ENCODE results near the gene NBEA. TPM values are rescaled to one million over a fixed set of nuclear protein-coding genes. Genes with fewer than 3 reads are reported as not detected.

NBEA gene
- total RNA-seq, 2 donors from 2014 or later = 0.62 to 1.2 TPM

- ATAC-seq (replicated peaks in 1 of 2) = no peak
- H3K9me3 Mint-ChIP-seq = no peaks in the 10 kb centered on the region
- no peak overlapping the region for H3K27ac Mint-ChIP-seq
- no peak for DNase-seq
- H3K4me3 Mint-ChIP-seq = no peak overlapping the region
- H3K4me1 Mint-ChIP-seq (ENCODE audit: low read depth) = no peaks in the 10 kb centered on the region
- H3K36me3 Mint-ChIP-seq (ENCODE audit: insufficient read depth in 2 of 2) = no peaks in the 10 kb centered on the region
- H3K27me3 Mint-ChIP-seq (ENCODE audit: low read depth) = no peaks in the 10 kb centered on the region
These were observed 543.4 kb downstream of the NBEA start for GRCh38 chr13:35485424-35485823.

GRCh38 chr13:35489050-35489449 lies 547.0 kb downstream of the NBEA start:
- Mint-ChIP-seq H3K27me3 (ENCODE audit: low read depth) (no peaks in the 10 kb centered on the region), H3K4me3 (no peak overlapping the region), H3K27ac (no peak overlapping the region), H3K4me1 (ENCODE audit: low read depth) (no peaks in the 10 kb centered on the region), H3K36me3 (ENCODE audit: insufficient read depth in 2 of 2) (no peaks in the 10 kb centered on the region), H3K9me3 (peaks cover 4 to 6% of the 10 kb centered on the region in 2 donors)
- DNase-seq (no peak), ATAC-seq (replicated peaks in 1 of 2) (no peak)

GRCh38 chr13:35496006-35496405 lies 553.9 kb downstream of the NBEA start:
- no peak overlapping the region for H3K4me3 Mint-ChIP-seq
- H3K27me3 Mint-ChIP-seq (ENCODE audit: low read depth) = no peaks in the 10 kb centered on the region
- no peak overlapping the region for H3K27ac Mint-ChIP-seq
- H3K9me3 Mint-ChIP-seq = peaks cover 4 to 7% of the 10 kb centered on the region in 2 donors
- H3K36me3 Mint-ChIP-seq (ENCODE audit: insufficient read depth in 2 of 2) = peaks cover 0 to 1% of the 10 kb centered on the region in 2 donors
- DNase-seq (no peak), ATAC-seq (replicated peaks in 1 of 2) (no peak)
- no peaks in the 10 kb centered on the region for H3K4me1 Mint-ChIP-seq (ENCODE audit: low read depth)

- Mint-ChIP-seq H3K4me1 (ENCODE audit: low read depth) (no peaks in the 10 kb centered on the region), H3K4me3 (no peak overlapping the region), H3K9me3 (peaks cover 3 to 4% of the 10 kb centered on the region in 2 donors), H3K27me3 (ENCODE audit: low read depth) (no peaks in the 10 kb centered on the region), H3K27ac (no peak overlapping the region), H3K36me3 (ENCODE audit: insufficient read depth in 2 of 2) (peaks cover 0 to 1% of the 10 kb centered on the region in 2 donors)
- ATAC-seq (replicated peaks in 1 of 2) (no peak), DNase-seq (no peak)
These were observed 554.8 kb downstream of the NBEA start for GRCh38 chr13:35496761-35497386.

- Mint-ChIP-seq H3K9me3 (peaks cover 0 to 3% of the 10 kb centered on the region in 2 donors), H3K4me1 (ENCODE audit: low read depth) (no peaks in the 10 kb centered on the region), H3K4me3 (no peak overlapping the region), H3K27me3 (ENCODE audit: low read depth) (no peaks in the 10 kb centered on the region), H3K36me3 (ENCODE audit: insufficient read depth in 2 of 2) (peaks cover 0 to 1% of the 10 kb centered on the region in 2 donors), H3K27ac (no peak overlapping the region)
- ATAC-seq (replicated peaks in 1 of 2) = no peak
- no peak for DNase-seq
These were observed 556.2 kb downstream of the NBEA start for GRCh38 chr13:35498231-35498630.

GRCh38 chr13:35499196-35499662 lies 557.2 kb downstream of the NBEA start:
- Mint-ChIP-seq H3K4me3 (no peak overlapping the region), H3K27me3 (ENCODE audit: low read depth) (no peaks in the 10 kb centered on the region), H3K9me3 (no peaks in the 10 kb centered on the region), H3K4me1 (ENCODE audit: low read depth) (no peaks in the 10 kb centered on the region), H3K27ac (no peak overlapping the region), H3K36me3 (ENCODE audit: insufficient read depth in 2 of 2) (peaks cover 0 to 1% of the 10 kb centered on the region in 2 donors)
- no peak for DNase-seq
- ATAC-seq (replicated peaks in 1 of 2) = no peak

- Mint-ChIP-seq H3K36me3 (ENCODE audit: insufficient read depth in 2 of 2) (peaks cover 0 to 1% of the 10 kb centered on the region in 2 donors), H3K27me3 (ENCODE audit: low read depth) (no peaks in the 10 kb centered on the region), H3K9me3 (no peaks in the 10 kb centered on the region), H3K27ac (no peak overlapping the region), H3K4me1 (ENCODE audit: low read depth) (no peaks in the 10 kb centered on the region), H3K4me3 (no peak overlapping the region)
- ATAC-seq (replicated peaks in 1 of 2) (no peak), DNase-seq (no peak)
These were observed 557.6 kb downstream of the NBEA start for GRCh38 chr13:35499676-35500075.

- DNase-seq = no peak
- Mint-ChIP-seq H3K27ac (no peak overlapping the region), H3K36me3 (ENCODE audit: insufficient read depth in 2 of 2) (no peaks in the 10 kb centered on the region), H3K4me1 (ENCODE audit: low read depth) (no peaks in the 10 kb centered on the region), H3K27me3 (ENCODE audit: low read depth) (no peaks in the 10 kb centered on the region), H3K9me3 (no peaks in the 10 kb centered on the region), H3K4me3 (no peak overlapping the region)
- ATAC-seq (replicated peaks in 1 of 2) = no peak
These were observed 558.1 kb downstream of the NBEA start for GRCh38 chr13:35500144-35500543.

GRCh38 chr13:35501661-35502235 lies 559.7 kb downstream of the NBEA start:
- Mint-ChIP-seq H3K4me1 (ENCODE audit: low read depth) (no peaks in the 10 kb centered on the region), H3K9me3 (no peaks in the 10 kb centered on the region), H3K36me3 (ENCODE audit: insufficient read depth in 2 of 2) (no peaks in the 10 kb centered on the region), H3K27ac (no peak overlapping the region), H3K27me3 (ENCODE audit: low read depth) (no peaks in the 10 kb centered on the region), H3K4me3 (no peak overlapping the region)
- DNase-seq (no peak), ATAC-seq (replicated peaks in 1 of 2) (no peak)

GRCh38 chr13:35502456-35502855 lies 560.4 kb downstream of the NBEA start:
- no peaks in the 10 kb centered on the region for H3K27me3 Mint-ChIP-seq (ENCODE audit: low read depth)
- ATAC-seq (replicated peaks in 1 of 2) (no peak), DNase-seq (no peak)
- no peaks in the 10 kb centered on the region for H3K36me3 Mint-ChIP-seq (ENCODE audit: insufficient read depth in 2 of 2)
- no peaks in the 10 kb centered on the region for H3K9me3 Mint-ChIP-seq
- H3K4me3 Mint-ChIP-seq = no peak overlapping the region
- H3K27ac Mint-ChIP-seq = no peak overlapping the region
- no peaks in the 10 kb centered on the region for H3K4me1 Mint-ChIP-seq (ENCODE audit: low read depth)

- no peak overlapping the region for H3K4me3 Mint-ChIP-seq
- no peaks in the 10 kb centered on the region for H3K27me3 Mint-ChIP-seq (ENCODE audit: low read depth)
- no peak for ATAC-seq (replicated peaks in 1 of 2)
- H3K36me3 Mint-ChIP-seq (ENCODE audit: insufficient read depth in 2 of 2) = no peaks in the 10 kb centered on the region
- H3K9me3 Mint-ChIP-seq = no peaks in the 10 kb centered on the region
- no peaks in the 10 kb centered on the region for H3K4me1 Mint-ChIP-seq (ENCODE audit: low read depth)
- DNase-seq = no peak
- H3K27ac Mint-ChIP-seq = no peak overlapping the region
These were observed 570.3 kb downstream of the NBEA start for GRCh38 chr13:35512271-35512920.

- H3K27ac Mint-ChIP-seq = no peak overlapping the region
- H3K27me3 Mint-ChIP-seq (ENCODE audit: low read depth) = no peaks in the 10 kb centered on the region
- H3K4me3 Mint-ChIP-seq = no peak overlapping the region
- H3K9me3 Mint-ChIP-seq = no peaks in the 10 kb centered on the region
- no peaks in the 10 kb centered on the region for H3K36me3 Mint-ChIP-seq (ENCODE audit: insufficient read depth in 2 of 2)
- no peaks in the 10 kb centered on the region for H3K4me1 Mint-ChIP-seq (ENCODE audit: low read depth)
- DNase-seq = no peak
- ATAC-seq (replicated peaks in 1 of 2) = no peak
These were observed 572.0 kb downstream of the NBEA start for GRCh38 chr13:35514061-35514477.

- Mint-ChIP-seq H3K4me1 (ENCODE audit: low read depth) (no peaks in the 10 kb centered on the region), H3K36me3 (ENCODE audit: insufficient read depth in 2 of 2) (no peaks in the 10 kb centered on the region), H3K27ac (no peak overlapping the region), H3K9me3 (peaks cover 0 to 3% of the 10 kb centered on the region in 2 donors), H3K4me3 (no peak overlapping the region), H3K27me3 (ENCODE audit: low read depth) (no peaks in the 10 kb centered on the region)
- ATAC-seq (replicated peaks in 1 of 2) = no peak
- DNase-seq = no peak
These were observed 572.9 kb downstream of the NBEA start for GRCh38 chr13:35514801-35515502.

Measured in activated T-cell treated with anti-CD3 and anti-CD28 coated beads, Interleukin-2, amount 50 U/mL, for 72 hours (primary cell).